ENCODE measurements around the gene OXLD1.
A peak's percentile ranks its signal among the peaks of the same experiment; 100 is the strongest.

- TF ChIP-seq, protein P1, sequence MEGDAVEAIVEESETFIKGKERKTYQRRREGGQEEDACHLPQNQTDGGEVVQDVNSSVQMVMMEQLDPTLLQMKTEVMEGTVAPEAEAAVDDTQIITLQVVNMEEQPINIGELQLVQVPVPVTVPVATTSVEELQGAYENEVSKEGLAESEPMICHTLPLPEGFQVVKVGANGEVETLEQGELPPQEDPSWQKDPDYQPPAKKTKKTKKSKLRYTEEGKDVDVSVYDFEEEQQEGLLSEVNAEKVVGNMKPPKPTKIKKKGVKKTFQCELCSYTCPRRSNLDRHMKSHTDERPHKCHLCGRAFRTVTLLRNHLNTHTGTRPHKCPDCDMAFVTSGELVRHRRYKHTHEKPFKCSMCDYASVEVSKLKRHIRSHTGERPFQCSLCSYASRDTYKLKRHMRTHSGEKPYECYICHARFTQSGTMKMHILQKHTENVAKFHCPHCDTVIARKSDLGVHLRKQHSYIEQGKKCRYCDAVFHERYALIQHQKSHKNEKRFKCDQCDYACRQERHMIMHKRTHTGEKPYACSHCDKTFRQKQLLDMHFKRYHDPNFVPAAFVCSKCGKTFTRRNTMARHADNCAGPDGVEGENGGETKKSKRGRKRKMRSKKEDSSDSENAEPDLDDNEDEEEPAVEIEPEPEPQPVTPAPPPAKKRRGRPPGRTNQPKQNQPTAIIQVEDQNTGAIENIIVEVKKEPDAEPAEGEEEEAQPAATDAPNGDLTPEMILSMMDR (IDR thresholded peaks at IDR 0.05) = peak in 2 of 6 experiments; percentile 6 to 16
- TF ChIP-seq POLR2A (IDR thresholded peaks at IDR 0.05) = peak in 3 of 4 donors; percentile 21 to 85 (median 73)
These were observed 17.4 kb upstream of the OXLD1 start, which contains the start of the genes ARL16 and HGS for GRCh38 chr17:81683584-81684441.

All from esophagus squamous epithelium (tissue), 4 donors.